NCI-H128 (cell line): ENCODE results near the gene RRM2.

ENCODE experiments used
- DNase-seq: peaks from one replicate; lab custom pipeline; 2025; ENCODE audit not compliant: unreplicated experiment; lab: John Stamatoyannopoulos, UW

The RRM2 gene

DNA sequence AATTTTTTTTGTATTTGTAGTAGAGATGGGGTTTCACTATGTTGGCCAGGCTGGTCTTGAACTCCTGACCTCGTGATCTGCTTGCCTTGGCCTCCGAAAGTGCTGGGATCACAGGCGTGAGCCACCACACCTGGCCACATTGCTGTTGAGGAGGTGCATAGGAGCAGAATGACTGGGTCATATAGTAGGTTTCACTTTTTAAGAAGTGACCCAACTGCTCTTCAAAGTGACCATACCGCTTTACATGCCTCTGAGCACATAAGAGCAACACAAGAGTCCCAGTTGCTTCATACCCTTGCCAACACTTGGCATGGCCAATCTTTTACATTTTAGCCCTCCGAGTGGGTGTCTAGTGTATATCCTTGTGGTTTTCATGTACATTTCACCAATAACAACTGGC is 28.9 kb downstream of the RRM2 start:
- DNase-seq = no peak

DNA sequence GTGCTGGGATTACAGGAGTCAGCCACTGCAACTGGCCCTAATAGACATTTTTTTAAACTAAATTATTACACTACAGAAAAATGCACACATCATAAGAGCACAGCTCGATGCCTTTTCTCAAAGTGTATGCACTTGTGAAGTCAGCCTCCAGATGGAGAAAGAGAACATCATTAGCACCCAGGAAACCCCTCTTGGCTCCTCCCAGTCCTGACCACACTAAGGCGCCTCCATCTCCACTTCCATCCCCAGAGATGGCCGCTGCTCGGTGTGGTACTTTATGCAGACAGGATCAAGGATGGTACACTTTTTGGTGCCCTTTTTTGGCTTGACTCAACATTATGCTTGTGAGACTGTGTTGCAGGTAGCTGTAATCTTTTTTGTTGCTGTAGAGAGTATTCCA is 34.8 kb downstream of the RRM2 start:
- DNase-seq = no peak

DNA sequence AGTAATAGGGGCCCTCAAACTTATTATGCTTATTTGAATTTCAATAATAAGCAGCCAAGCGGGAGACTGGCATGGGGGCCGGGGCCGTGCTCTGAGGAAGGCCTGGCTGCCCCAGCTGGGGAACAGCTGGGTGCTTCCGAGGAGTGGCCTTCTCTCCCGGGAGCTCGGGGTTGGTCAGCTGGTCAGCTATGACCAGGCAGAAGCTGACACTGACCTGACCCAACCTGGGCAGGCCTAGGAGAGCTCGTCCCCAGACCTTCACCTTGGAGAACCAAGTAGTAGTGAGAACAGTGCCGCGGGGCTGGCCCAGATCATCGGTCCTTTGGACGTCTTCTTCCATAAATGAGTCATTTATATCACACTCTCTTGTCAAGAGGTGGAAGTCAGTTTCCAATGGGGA is 36.1 kb downstream of the RRM2 start:
- DNase-seq = no peak

DNA sequence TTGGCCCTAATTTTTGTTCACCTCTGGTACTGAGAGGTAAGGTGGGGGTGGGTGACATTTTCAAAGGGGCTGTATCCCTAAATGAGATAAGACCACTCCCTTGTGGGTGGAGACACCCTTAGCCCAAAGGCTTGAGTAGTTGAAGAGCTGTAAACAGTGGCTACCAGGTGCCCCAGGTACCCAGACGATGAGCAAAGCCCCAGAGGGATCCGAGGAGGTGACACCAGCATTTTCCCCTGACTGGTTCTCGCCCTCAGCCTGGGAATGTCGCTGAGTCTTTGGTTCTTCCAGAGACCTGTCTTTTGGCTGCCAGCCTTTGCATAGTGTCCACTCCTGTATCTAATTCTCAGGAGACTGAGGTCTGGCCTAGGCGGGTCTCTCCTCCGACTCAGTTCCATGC is 36.5 kb downstream of the RRM2 start:
- DNase-seq = no peak

DNA sequence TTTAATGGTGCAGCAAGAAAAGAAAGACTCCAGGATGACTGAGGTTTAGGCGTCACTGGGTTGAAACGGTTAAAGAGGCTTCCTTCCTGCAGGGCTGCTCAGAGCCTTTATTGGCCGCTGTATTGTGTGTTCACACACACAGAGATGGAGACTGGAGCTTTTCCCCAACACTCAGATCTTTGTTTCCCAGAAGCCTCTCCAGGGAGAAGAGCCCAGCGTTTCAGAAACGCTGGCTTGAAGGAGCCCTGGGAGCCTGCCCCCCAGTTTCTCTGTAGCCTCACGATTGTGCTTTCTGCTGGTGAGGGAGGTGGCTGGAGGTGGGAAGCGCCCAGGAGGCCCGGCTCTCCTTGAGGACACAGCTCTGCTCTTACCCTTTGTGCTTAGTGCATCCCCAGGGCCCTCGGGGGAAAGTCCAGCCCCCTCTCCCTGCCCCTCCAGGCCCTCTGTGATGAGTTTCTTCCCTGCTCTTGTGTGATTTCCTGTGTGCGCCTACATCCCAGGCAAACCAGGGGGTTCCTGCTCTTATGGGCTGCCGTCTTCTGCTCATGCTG is 37.1 kb downstream of the RRM2 start:
- no peak for DNase-seq

DNA sequence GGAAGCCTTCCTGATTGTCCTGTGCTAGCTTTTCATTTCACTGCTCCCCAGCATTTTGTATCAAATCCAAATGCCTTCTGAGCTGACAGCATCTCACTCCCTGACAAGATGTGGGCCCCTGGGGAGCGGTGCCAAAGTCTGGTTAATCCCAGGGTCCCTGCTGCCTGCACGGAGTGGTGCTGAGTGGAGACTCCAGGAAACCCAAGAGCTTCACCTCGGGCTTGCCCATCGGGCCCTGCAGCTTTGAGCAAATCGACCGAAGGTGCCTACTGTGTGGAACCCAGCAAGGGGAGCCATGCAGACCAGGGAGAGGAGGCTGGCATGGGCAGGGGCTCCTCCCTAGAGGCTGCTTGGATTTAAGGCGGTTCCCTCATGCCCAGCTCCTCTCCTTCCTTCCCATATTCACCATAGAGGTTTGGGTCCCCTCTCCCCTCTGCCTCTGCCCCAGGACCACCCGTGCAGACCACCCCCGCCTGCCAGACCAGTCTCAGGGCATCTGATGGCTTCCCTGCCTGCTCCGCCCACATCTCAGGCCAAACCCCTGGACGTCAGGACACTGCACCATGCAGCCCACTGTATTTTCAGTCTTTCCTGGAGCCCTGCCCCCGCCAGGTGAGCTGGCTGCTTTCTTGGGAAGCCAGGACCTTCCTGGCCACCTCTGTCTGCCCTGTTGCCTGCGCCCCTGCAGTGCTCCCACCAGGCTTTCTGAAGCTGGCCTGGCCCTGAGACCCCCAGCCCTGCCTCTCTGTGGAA is 37.8 kb downstream of the RRM2 start:
- no peak for DNase-seq

DNA sequence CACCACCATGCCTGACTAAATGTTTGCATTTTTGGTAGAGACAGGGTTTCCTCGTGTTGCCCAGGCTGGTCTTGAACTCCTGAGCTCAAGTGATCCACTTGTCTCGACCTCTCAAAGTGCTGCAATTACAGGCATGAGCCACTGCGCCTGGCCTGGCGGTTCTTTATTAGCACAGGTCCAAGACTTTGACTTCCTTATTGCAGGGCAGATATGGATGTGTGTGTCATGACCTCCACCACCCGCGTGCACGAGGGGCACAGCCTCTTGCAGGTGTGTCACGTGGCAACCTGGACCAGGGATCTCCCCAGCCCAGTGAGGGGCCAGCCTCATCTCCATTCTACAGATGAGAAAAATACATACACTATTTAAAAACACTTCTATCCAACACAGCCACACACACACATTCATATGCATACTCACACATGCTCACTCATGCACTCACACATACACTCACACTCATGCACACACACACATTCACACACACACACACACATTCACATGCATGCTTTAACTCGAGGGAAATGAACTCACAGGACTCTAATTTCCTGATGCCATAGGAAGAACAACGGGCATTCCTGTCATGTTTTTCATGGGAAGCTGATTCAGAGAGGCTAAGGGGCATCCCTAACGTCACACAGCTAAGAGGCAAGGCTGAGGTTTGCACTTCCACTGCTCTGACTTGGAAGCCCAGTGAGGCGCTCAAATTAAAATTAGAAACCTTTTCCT is 38.8 kb downstream of the RRM2 start:
- DNase-seq = no peak

DNA sequence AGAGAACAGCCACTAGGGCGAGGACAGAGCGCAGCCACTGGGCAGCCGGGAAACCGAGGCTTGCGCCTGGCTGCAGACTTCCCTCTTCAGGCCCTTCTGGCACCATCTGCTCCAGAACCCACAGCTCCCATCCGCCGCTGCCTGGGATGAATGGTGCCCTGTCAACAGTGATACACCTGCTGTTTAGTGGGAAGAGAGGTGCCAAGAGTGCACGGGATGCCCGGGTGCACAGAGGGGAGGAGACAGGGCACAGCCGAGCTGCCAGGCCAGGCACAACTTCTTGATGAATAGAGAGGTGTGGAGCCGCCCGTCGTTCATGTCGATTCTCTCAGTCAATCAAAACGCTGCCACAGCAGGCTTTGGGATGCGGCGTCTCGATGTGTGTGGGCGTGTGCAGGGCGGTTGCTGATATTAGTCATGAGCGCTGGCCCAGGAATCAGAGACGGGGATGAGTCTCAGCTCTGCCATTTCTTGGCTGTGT is 39.5 kb downstream of the RRM2 start:
- no peak for DNase-seq

DNA sequence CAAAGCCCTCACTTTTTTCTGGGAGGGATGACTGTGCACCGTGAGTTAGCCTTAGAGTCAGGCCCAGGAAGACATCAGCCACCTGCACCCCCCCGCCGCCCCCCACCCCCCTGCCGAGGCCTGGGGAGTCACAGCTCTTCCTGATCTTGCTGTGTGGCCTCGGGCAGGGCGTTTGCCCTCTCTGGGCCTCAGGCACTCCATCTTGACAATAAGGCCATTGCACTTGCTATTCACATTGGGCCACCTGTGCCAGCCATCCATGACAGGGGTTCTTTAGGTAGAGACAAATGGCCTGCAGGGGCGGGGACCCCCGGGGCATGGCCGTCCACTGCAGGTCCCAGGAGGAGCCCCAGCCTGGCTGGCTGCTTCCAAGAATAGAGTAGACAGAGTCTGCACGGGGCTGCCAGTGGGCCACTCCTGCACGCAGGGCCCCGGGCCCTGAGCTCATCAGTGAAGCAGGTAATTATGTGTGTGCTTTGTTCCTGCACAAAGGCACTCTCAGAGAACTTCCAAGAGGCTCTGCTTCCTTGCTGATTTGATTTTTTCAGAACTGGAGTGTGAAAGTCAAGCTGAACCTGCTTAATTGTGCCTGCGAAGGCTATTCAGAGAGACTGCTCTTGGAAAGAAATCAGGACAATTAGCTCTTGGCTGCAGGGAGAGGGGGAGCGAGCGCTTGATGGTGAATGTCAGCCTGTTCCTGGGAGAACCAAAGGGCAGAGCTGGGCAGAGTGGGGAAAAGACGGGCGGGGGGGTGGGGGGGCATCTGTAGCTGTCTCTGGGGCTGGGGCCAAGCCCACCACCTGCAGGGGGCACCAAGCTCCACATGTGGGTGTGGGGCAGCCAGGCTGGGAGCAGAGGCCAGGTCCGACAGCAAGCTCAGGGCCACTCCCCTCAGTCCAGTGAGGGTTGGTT is 40.3 kb downstream of the RRM2 start:
- peak; percentile 15 for DNase-seq

DNA sequence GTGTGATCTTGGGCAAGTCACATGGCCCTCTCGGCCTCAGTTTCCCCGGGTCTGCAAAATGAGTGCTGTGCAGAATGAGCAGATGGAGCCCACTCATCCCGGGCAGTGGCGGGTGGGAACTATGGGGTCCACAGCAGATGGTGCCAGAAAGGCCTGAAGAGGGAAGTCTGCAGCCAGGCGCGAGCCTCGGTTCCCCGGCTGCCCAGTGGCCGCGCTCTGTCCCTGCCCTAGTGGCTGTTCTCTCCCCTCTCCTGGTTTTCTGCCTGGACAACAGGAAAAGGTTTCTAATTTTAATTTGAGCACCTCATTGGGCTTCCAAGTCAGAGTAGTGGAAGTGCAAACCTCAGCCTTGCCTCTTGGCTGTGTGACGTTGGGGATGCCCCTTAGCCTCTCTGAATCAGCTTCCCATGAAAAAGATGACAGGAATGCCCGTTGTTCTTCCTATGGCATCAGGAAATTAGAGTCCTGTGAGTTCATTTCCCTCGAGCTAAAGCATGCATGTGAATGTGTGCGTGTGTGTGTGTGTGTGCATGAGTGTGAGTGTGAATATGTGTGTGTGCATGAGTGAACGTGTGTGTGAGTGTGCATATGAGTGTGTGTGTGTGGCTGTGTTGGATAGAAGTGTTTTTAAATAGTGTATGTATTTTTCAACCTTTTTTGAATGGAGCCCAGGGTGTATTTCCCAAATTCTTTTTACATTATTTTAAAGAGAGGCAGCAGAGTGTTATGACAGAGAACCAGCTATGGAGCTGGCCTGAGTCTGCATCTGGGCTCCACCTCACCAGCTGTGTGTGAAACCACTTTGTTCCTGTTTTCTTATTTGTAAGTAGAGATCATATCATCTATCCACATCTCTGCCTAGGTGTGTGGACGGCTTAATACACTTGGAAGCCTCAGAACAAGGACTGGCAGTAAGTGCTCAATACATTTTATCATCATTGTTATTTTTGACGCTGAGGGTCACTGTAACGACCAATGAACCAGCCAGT is 41.3 kb downstream of the RRM2 start:
- no peak for DNase-seq

DNA sequence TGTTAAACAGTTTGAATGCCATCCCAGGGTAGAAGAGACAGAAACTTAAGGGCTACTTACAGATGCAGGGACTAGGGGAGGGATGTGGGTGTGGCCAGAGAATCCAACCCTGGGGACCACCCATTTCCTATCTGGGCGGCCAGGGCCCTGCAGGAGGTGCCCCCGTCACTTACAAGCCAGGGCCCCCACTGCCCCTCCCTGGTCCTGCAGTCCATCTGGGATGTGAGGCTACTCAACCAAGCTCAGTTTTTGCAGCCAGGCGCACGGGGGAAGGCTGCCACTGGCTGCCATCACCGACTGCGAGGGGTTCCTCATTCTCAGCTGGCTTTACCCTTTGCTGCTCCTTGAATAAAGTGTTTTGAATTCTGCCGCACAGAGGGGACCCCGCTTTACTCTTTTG is 42.1 kb downstream of the RRM2 start:
- no peak for DNase-seq

DNA sequence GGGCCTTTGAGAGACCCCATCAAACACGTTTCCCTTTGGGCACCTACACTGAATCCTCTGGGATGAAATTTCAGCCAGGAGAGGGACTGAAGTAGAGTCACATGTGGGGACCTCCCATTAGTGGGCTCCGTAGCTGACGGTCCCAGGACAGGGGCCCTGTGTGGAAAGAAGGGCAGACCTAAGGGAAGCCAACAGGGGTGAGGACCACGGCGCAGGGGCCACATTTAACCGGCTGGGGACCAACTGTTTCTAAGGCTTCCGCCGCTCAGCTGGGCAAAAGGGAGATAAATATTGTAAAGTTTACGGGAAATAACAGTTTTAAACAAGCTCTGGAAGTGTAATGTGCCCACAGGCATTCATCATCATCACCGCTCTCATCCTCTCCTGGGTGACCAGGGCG is 42.7 kb downstream of the RRM2 start:
- DNase-seq = no peak

DNA sequence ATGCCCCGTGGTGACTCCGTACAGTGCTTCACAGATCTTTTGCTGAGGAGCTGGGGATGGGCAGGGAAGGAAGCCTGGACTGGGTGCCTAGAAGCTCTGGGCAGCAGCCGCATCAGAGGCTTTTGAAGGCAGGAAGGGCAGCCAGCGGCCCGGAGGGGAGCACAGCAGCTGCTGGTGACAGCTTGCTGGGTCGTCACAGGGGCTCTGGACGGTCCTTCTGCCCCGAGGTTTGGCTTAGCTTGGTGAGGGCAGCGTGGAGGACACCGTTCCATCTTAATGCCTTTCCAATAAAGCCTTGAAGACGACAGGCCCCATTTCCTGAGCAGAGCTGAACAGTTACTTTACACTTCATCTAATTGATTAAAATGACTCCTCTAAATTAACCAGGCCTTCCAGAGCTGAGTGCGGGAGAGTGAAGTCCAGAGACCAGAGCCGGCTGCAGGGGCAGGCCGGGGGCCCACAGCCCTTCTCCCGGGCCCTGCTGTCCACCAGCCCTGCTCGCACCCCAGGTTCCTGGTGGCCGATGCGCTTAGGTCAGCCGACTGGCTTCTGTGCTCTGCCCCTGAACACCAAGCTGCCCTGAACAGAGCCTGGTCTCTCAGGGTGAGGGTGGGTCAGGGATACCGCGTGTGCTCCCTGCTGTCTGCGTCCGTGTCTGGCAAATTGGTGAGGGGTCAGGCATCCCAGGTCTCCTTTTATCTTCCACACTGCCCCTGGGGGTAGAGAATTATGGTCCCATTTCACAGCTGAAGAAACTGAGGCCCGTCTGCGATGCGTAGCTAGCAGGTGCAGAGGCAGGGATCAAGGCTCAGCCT is 43.5 kb downstream of the RRM2 start:
- no peak for DNase-seq

DNA sequence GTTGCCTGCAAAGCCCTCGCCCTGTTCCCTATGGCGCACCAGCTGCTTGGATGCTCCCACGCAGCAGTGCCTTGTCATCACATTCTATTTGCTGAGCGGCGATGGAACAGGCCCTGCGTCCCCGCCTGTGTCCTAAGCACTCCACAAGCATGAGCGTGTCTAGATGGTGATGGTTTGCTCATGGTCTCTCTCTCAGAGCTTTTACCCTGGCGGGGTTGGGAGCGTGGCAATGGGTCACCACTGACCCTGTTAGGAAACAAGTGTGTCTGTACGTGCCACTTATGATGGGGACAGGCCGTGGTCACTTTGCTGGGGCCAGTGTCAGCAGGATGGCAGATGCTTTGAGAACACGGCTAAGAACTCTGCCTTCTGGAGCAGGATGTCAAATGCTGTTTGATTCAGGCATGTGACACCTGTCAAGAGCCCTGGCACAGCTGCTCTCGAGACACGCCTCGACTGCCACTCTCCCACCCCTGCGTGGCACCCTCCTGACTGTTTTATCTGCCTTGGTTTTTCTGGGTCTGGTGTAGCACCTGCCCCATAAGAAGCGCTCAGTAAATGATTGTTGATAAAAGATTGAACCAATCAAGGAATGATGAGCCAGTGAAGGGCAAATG is 44.2 kb downstream of the RRM2 start:
- no peak for DNase-seq

DNA sequence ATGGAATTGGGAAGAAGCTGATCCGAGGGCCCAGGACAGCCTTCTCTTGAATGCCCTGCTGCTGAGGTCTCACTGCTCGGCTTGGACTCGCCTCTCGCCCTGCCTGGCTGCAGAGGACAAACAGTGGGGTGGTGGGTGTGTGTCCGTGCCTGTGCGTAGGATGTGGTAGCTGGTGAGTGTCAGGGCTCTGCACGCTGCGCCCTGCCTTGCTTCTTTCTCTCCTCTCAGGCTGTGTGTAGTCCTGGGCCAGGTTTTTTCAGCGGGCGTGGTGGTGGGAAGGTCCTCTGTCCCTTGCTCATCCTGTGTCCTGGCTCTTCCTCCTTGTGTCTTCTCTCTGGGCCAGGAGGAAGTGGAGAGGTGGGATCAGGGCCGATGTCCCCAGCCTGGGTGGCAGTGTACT is 44.8 kb downstream of the RRM2 start:
- no peak for DNase-seq

DNA sequence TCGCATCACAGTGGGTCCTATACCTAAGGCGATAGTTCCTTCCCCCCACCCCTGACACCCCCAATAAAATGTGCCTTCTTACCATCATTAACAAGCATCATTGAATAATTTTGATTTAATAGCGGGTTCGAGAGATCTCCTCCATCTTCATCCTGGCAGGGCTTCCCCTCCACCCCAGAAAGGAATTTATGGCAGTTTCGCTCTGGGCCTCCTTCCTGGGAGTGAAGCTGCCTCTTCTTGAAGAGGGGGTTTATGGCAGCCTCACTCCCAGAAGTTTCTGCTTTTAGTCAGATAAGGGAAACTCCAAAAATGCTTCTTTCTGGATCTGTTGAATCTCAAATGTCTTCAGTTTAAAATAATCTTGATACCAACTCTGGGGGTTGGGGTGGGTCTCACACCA is 45.7 kb downstream of the RRM2 start:
- DNase-seq = no peak

DNA sequence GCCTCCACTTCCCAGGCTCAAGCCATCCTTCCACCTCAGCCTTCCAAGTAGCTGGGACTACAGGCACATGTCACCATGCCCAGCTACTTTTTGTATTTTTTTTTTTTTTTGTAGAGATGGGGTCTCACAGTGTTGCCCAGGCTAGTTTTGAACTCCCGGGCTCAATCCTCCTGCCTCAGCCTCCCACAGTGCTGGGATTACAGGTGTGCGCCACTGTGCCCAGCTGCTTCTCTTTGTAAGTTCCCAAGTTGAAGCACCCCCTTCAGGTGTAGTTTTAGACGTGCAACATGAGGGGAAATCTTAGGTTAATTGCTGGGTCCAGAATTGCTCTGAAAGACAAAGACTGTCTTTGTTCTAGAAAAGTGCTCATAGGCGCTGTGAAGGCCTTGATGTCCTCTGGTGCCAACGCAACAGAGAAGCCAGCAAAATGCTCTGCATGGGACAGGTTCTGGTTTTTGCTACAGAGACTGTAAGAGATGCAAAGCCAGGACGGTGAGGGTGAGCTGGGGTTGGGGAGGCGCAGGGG is 46.6 kb downstream of the RRM2 start:
- DNase-seq = no peak

DNA sequence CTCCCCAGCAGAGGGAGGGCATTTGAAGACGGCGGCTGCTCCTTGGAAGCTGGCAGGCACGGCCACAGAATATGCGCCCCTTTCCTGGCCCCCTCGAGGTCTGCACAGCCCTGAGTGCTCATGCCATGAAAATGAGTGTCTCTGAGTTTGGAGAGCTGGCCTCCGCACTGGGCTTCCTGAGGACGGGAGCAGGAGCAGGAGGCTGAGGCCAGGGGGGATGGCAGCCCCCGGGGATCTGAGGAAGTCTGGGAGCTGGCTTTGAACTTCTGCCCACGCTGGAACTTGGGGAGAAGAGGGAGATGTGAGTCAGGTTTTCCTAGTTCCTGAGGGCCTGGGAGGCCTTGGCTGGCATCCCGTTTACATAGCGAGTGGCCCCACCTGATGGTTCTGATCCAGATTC is 47.0 kb downstream of the RRM2 start:
- no peak for DNase-seq

DNA sequence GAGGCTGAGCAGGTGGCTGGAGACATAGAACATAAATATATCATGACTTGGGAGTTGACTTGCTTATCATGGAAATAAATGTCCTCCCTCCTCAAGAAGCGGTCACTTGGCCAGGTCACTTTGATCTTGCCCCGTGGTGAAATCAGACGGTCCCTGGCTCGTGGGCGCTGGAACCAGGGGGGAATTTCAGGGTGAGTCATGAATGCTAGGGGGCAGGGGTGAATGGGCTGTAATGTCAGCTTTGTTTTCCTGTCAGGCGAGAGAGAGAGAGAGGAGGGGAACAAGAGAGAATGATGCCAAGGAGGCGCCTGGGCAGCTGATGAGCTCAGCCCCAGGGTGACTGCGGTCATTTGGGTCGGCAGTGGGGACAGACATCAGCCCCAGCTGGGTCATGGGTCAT is 47.7 kb downstream of the RRM2 start:
- DNase-seq = no peak
